H1 (cell line): Measurements from ENCODE around the gene SHISA9. TPM values are rescaled to one million over a fixed set of nuclear protein-coding genes. Genes with fewer than 3 reads are reported as not detected.

Experiments
- CTCF ChIA-PET: fragments of 300-600 bp; sonication (Branson Sonifier 250); formaldehyde crosslinking; loops from one replicate; lab custom pipeline; 2021; ENCODE audit not compliant: partially characterized antibody; lab: Charles Lee
- POLR2A ChIA-PET: fragments of 300-600 bp; sonication (Branson Sonifier 250); formaldehyde crosslinking; loops from one replicate; lab custom pipeline; 2021; ENCODE audit warnings: inconsistent platforms; ENCODE audit not compliant: partially characterized antibody; lab: Charles Lee
- DNase-seq, 2 experiments: peaks; one replicate each; pipeline versions ENCODE4 v3.0.0 to v3.0.0-alpha.2; 2010 to 2022; ENCODE audit warnings: low spot score in 2 of 2, low read depth in 1 of 2, mixed read lengths in 1 of 2
- FAIRE-seq: peaks from 2 replicates; lab custom pipeline; 2011; peaks lifted over from hg19 to GRCh38; lab: Jason Lieb, UNC
- H2AFZ ChIP-seq: 2 replicates; pipeline ENCODE4 v1.8.1; 2012; ENCODE audit warnings: low read length, inconsistent platforms
- H2AK5ac ChIP-seq: 2 replicates; pipeline ENCODE4 v1.6.1; 2013; ENCODE audit warnings: low read depth, low read length
- H2BK120ac ChIP-seq: replicated peaks from 2 replicates; pipeline ENCODE3; 2013; ENCODE audit warnings: low read depth, low read length, inconsistent platforms
- H2BK12ac ChIP-seq: 2 replicates; pipeline ENCODE4 v1.6.1; 2013; ENCODE audit warnings: low read depth, low read length
- H2BK15ac ChIP-seq: 2 replicates; pipeline ENCODE4 v1.6.1; 2013; ENCODE audit warnings: low read length
- H2BK20ac ChIP-seq: 2 replicates; pipeline ENCODE4 v1.6.1; 2013; ENCODE audit warnings: low read length
- H2BK5ac ChIP-seq: 2 replicates; pipeline ENCODE4 v1.6.1; 2013; ENCODE audit warnings: low read depth, low read length
- H3K14ac ChIP-seq: 2 replicates; pipeline ENCODE4 v1.6.1; 2013; ENCODE audit warnings: inconsistent platforms; ENCODE audit not compliant: insufficient read length
- H3K18ac ChIP-seq: 2 replicates; pipeline ENCODE4 v1.6.1; 2013; ENCODE audit warnings: low read length; ENCODE audit errors: extremely low read depth
- H3K23ac ChIP-seq: 2 replicates; pipeline ENCODE4 v1.6.1; 2013; ENCODE audit warnings: inconsistent platforms; ENCODE audit not compliant: insufficient read length
- H3K23me2 ChIP-seq: 2 replicates; pipeline ENCODE4 v1.6.1; 2013; ENCODE audit warnings: low read depth, low read length
- H3K27ac ChIP-seq: 2 replicates; pipeline ENCODE4 v1.6.1; 2011; ENCODE audit warnings: low read depth, low read length, inconsistent platforms
- H3K27me3 ChIP-seq, 4 experiments: replicated peaks in 1 of 4; 1 replicate in 1 of 4; 2 replicates in 3 of 4; pipeline versions ENCODE4 v1.6.1 to v1.8.1; 2011 to 2013; ENCODE audit warnings: low read length in 3 of 4, mild to moderate bottlenecking in 3 of 4, inconsistent platforms in 2 of 4, mixed read lengths in 2 of 4, moderate library complexity in 1 of 4; ENCODE audit not compliant: control insufficient read depth in 3 of 4, insufficient read depth in 3 of 4; ENCODE audit errors: extremely low read depth in 1 of 4
- H3K36me3 ChIP-seq, 4 experiments: 2 replicates each; pipeline versions ENCODE4 v1.6.1 to v1.8.1; 2011 to 2013; ENCODE audit warnings: mild to moderate bottlenecking in 4 of 4, low read length in 3 of 4, moderate library complexity in 2 of 4, control low read depth in 1 of 4, inconsistent platforms in 1 of 4; ENCODE audit not compliant: insufficient read depth in 4 of 4, control insufficient read depth in 2 of 4
- H3K4ac ChIP-seq: replicated peaks from 2 replicates; pipeline ENCODE3; 2013; ENCODE audit warnings: low read length, low read depth, mixed read lengths, inconsistent platforms; ENCODE audit not compliant: insufficient read length
- H3K4me1 ChIP-seq, 4 experiments: replicated peaks in 1 of 4; 1 replicate in 1 of 4; 2 replicates in 3 of 4; pipeline versions ENCODE4 v1.6.1 to v1.8.1; 2011 to 2013; ENCODE audit warnings: low read length in 3 of 4, inconsistent platforms in 2 of 4, mixed read lengths in 1 of 4; ENCODE audit not compliant: insufficient read depth in 4 of 4, control insufficient read depth in 3 of 4
- H3K4me2 ChIP-seq, 2 experiments: 2 replicates each; pipeline versions ENCODE4 v1.6.1 to v1.8.1; 2011 to 2013; ENCODE audit warnings: low read depth in 2 of 2, low read length in 2 of 2, control low read depth in 1 of 2, inconsistent platforms in 1 of 2, mild to moderate bottlenecking in 1 of 2; ENCODE audit not compliant: insufficient read depth in 1 of 2
- H3K4me3 ChIP-seq, 4 experiments: fragments of 200-600, 300-600 bp in 1 of 4; sonication (generic), shearing (Covaris generic), sonication (Bioruptor Twin) in 1 of 4; 2 replicates each; pipeline versions ENCODE4 v1.5.1 to v1.8.1; 2011 to 2016; ENCODE audit warnings: low read length in 4 of 4, low read depth in 3 of 4, control low read depth in 2 of 4, inconsistent platforms in 2 of 4, mild to moderate bottlenecking in 2 of 4, mixed read lengths in 1 of 4, moderate library complexity in 1 of 4; ENCODE audit not compliant: insufficient read depth in 2 of 4; ENCODE audit errors: extremely low read depth in 1 of 4
- H3K56ac ChIP-seq: replicated peaks from 2 replicates; pipeline ENCODE3; 2013; ENCODE audit warnings: low read depth, mild to moderate bottlenecking, mixed read lengths, low read length, inconsistent platforms; ENCODE audit not compliant: insufficient read length
- H3K79me1 ChIP-seq: 2 replicates; pipeline ENCODE4 v1.6.1; 2013; ENCODE audit warnings: low read depth, low read length, control low read depth
- H3K79me2 ChIP-seq, 2 experiments: 2 replicates each; pipeline versions ENCODE4 v1.6.1 to v1.8.1; 2012 to 2013; ENCODE audit warnings: low read length in 2 of 2, mild to moderate bottlenecking in 2 of 2, inconsistent platforms in 1 of 2; ENCODE audit not compliant: insufficient read depth in 2 of 2, control insufficient read depth in 1 of 2
- H3K9ac ChIP-seq, 4 experiments: replicated peaks in 1 of 4; 1 replicate in 1 of 4; 2 replicates in 3 of 4; pipeline versions ENCODE4 v1.6.1 to v1.8.1; 2011 to 2013; ENCODE audit warnings: low read depth in 3 of 4, low read length in 3 of 4, control low read depth in 2 of 4, mild to moderate bottlenecking in 2 of 4, moderate library complexity in 2 of 4, inconsistent platforms in 1 of 4; ENCODE audit errors: extremely low read depth in 1 of 4
- H3K9me3 ChIP-seq, 2 experiments: 2 replicates each; pipeline versions ENCODE4 v1.6.1 to v1.8.1; 2012 to 2013; ENCODE audit warnings: mild to moderate bottlenecking in 2 of 2, moderate library complexity in 2 of 2, control low read depth in 1 of 2, inconsistent platforms in 1 of 2, low read depth in 1 of 2, low read length in 1 of 2, mixed read lengths in 1 of 2; ENCODE audit not compliant: insufficient read depth in 2 of 2
- H4K20me1 ChIP-seq, 2 experiments: replicated peaks in 1 of 2; 2 replicates each; pipeline versions ENCODE3 to v1.8.1; 2011 to 2013; ENCODE audit warnings: inconsistent platforms in 2 of 2, low read length in 2 of 2, mild to moderate bottlenecking in 1 of 2; ENCODE audit not compliant: insufficient read depth in 2 of 2, control insufficient read depth in 1 of 2
- H4K5ac ChIP-seq: 2 replicates; pipeline ENCODE4 v1.6.1; 2013; ENCODE audit warnings: low read length, low read depth, mixed read lengths, inconsistent platforms; ENCODE audit not compliant: insufficient read length
- H4K8ac ChIP-seq: 2 replicates; pipeline ENCODE4 v1.8.0; 2013; ENCODE audit warnings: mild to moderate bottlenecking, moderate library complexity, low read length, inconsistent platforms; ENCODE audit not compliant: insufficient read depth; ENCODE audit errors: extremely low read depth
- H4K91ac ChIP-seq: replicated peaks from 2 replicates; pipeline ENCODE3; 2013; ENCODE audit warnings: low read length, mixed read lengths, inconsistent platforms; ENCODE audit not compliant: insufficient read length
- BACH1 ChIP-seq: IDR thresholded peaks from 2 replicates; pipeline ENCODE4 v1.6.1; 2012; ENCODE audit warnings: low read length, improper control_type of control experiment
- CTCF ChIP-seq, 3 experiments: IDR thresholded peaks; 1 replicate in 2 of 3; 2 replicates in 1 of 3; pipeline versions ENCODE4 v1.5.1 to v1.6.1; 2011; ENCODE audit warnings: low read length in 3 of 3, mild to moderate bottlenecking in 3 of 3, inconsistent platforms in 2 of 3, low read depth in 1 of 3, moderate library complexity in 1 of 3; ENCODE audit not compliant: insufficient read depth in 1 of 3; ENCODE audit errors: control extremely low read depth in 1 of 3
- USF2 ChIP-seq: IDR thresholded peaks from 2 replicates; pipeline ENCODE4 v1.6.1; 2011; ENCODE audit warnings: low read length, improper control_type of control experiment
- WGBS, 2 experiments: shearing (Covaris generic) in 1 of 2; methylation state at CpG; one replicate each; pipeline versions ENCODE4 v1.1.6 to v1.1.7; 2013 to 2015; ENCODE audit warnings: low lambda C conversion rate in 2 of 2, mixed read lengths in 2 of 2, inconsistent platforms in 1 of 2, low coverage in 1 of 2, missing lambda C conversion rate in 1 of 2; ENCODE audit not compliant: insufficient replicate concordance in 2 of 2, insufficient coverage in 1 of 2, insufficient read length in 1 of 2; ENCODE audit errors: extremely low coverage in 1 of 2, missing lambda C conversion rate in 1 of 2; 5-methylcytosine and 5-hydroxymethylcytosine counted together
- polyA plus RNA-seq, 7 experiments: library from polyadenylated mRNA; depleted of rRNA in 3 of 7; stranded (reverse) in 5 of 7; unstranded in 2 of 7; fragments of >200 nt in 5 of 7; fragments of 200-250 nt in 2 of 7; gene quantifications; 1 replicate in 5 of 7; 2 replicates in 1 of 7; 4 replicates in 1 of 7; pipeline versions ENCODE4 v1.2.1 to v1.2.3, GENCODE V29; 2011 to 2013; ENCODE audit warnings: missing spikeins in 2 of 7, mixed read lengths in 2 of 7
- total RNA-seq: library from RNA; stranded (reverse); fragmentation: NEBNext Ultra II Directional; extraction: Animal tissue kit (Norgen Biotek cat#: 25700); gene quantifications from 2 replicates; pipeline ENCODE4 v1.2.1, GENCODE V29; 2021

Gene SHISA9
- total and polyA plus RNA-seq, 2 of the 8 experiments (the other 6 are each of a cell fraction or from before 2014, with no cell fraction given): 25.6 to 39.8 TPM

GRCh38 chr16:13118091-13118490 is 216.7 kb downstream of the SHISA9 start:
- ChIA-PET CTCF (interaction anchor here (0.8 to 1.2 kb wide), 3 partner anchors 210 to 650 kb away, joined by 3 read pairs; no protein-coding TSS in a partner anchor), POLR2A (interaction anchor here (3.1 kb wide), 1 partner anchor 7 kb away, joined by 12 read pairs; no protein-coding TSS in a partner anchor)
- no peaks in the 10 kb centered on the region for H3K36me3 ChIP-seq
- TF ChIP-seq USF2 (no peak), BACH1 (no peak), CTCF (IDR thresholded peaks at IDR 0.05; ENCODE audit: control extremely low read depth in 1 of 3, insufficient read depth in 1 of 3, low read depth in 1 of 3, low read length in 3 of 3) (no peak)
- H2BK5ac ChIP-seq: no peak overlapping the region
- H2AK5ac ChIP-seq: 0 out of 2 replicates have a peak overlapping the region, but pooled peaks have one; percentile 30
- no peak overlapping the region for H3K9ac ChIP-seq
- WGBS, 2 experiments: 100% methylated on average over 2 of the region's 5 CpGs; no CpG with 5 or more reads in 1 of the 2 experiments
- no peak overlapping the region for H3K23ac ChIP-seq
- H3K23me2 ChIP-seq: no peaks in the 10 kb centered on the region; the same call in 1 of the 2 replicates
- no peak overlapping the region for H3K4me2 ChIP-seq
- H3K79me1 ChIP-seq: no peaks in the 10 kb centered on the region
- no peak overlapping the region for H4K5ac ChIP-seq
- H2AFZ ChIP-seq: no peak overlapping the region
- H3K14ac ChIP-seq: no peak overlapping the region
- H3K4ac ChIP-seq: peak overlapping the region; percentile 8
- H4K91ac ChIP-seq: no peak overlapping the region
- H3K4me3 ChIP-seq: no peak overlapping the region
- no peak overlapping the region for H2BK20ac ChIP-seq
- H3K27me3 ChIP-seq: no peaks in the 10 kb centered on the region
- no peak overlapping the region for H3K56ac ChIP-seq
- H3K79me2 ChIP-seq: peaks cover 0 to 37% of the 10 kb centered on the region in 2 experiments; a peak in 2 of 4 replicates
- no peak overlapping the region for H2BK120ac ChIP-seq
- H4K20me1 ChIP-seq: no peaks in the 10 kb centered on the region
- H3K27ac ChIP-seq: no peak overlapping the region
- peaks cover 4 to 21% (median 15%) of the 10 kb centered on the region in 4 experiments; a peak in 6 of 7 replicates for H3K4me1 ChIP-seq
- H3K18ac ChIP-seq: no peak overlapping the region
- no peak for DNase-seq
- no peak for FAIRE-seq
- no peak overlapping the region for H2BK15ac ChIP-seq
- no peak overlapping the region for H2BK12ac ChIP-seq
- no peak overlapping the region for H4K8ac ChIP-seq
- H3K9me3 ChIP-seq: peaks cover 0 to 6% of the 10 kb centered on the region in 2 experiments; a peak in 1 of 4 replicates
